Sigmoid colon (tissue), 4 donors: Measurements from ENCODE around the gene IQGAP2.

Experiments
- EP300 ChIP-seq, 4 donors: sonication (generic); formaldehyde crosslinking; IDR thresholded peaks; one replicate each; pipeline ENCODE4 v1.6.1; 2017; ENCODE audit warnings: antibody characterized with exemption in 4 of 4
- POLR2A ChIP-seq, 2 donors: fragments of 450-650 bp; IDR thresholded peaks; one replicate each; pipeline ENCODE4 v1.6.1; 2016; ENCODE audit warnings: antibody characterized with exemption in 2 of 2, mild to moderate bottlenecking in 2 of 2, moderate library complexity in 2 of 2
- TF ChIP-seq, protein P1 (sequence below), 4 experiments: fragments of 450-650 bp in 3 of 4; fragments of 200-600 bp in 1 of 4; IDR thresholded peaks; one replicate each; pipeline ENCODE4 v1.5.1; 2016 to 2019; ENCODE audit warnings: antibody characterized with exemption in 4 of 4, mild to moderate bottlenecking in 3 of 4, moderate library complexity in 2 of 4

DNA sequence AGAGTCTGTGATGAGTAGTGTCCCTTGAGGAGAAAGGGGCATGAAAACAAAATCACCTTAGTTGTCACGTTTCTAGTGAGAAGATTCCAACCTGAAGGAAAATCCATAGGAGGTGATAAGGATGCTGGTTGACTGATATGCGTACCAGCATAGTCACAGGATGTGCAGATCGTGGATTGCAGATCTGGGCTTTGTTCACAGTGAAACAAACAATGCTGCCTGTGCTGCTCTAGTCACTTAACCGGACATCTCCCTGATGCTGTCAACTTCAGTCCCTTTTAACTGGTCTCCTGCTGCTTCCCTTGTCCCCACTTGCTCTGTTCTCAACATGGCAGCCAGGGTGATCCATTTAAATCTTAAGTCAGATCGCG lies 89.7 kb downstream of the IQGAP2 start:
- TF ChIP-seq, protein P1, sequence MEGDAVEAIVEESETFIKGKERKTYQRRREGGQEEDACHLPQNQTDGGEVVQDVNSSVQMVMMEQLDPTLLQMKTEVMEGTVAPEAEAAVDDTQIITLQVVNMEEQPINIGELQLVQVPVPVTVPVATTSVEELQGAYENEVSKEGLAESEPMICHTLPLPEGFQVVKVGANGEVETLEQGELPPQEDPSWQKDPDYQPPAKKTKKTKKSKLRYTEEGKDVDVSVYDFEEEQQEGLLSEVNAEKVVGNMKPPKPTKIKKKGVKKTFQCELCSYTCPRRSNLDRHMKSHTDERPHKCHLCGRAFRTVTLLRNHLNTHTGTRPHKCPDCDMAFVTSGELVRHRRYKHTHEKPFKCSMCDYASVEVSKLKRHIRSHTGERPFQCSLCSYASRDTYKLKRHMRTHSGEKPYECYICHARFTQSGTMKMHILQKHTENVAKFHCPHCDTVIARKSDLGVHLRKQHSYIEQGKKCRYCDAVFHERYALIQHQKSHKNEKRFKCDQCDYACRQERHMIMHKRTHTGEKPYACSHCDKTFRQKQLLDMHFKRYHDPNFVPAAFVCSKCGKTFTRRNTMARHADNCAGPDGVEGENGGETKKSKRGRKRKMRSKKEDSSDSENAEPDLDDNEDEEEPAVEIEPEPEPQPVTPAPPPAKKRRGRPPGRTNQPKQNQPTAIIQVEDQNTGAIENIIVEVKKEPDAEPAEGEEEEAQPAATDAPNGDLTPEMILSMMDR (IDR thresholded peaks at IDR 0.05), result no peak
- no peak for TF ChIP-seq EP300 (IDR thresholded peaks at IDR 0.05)
- no peak for TF ChIP-seq POLR2A (IDR thresholded peaks at IDR 0.05)
